B cell (primary cell): Measurements from ENCODE around the gene HMG20A. TPM values are rescaled to one million over a fixed set of nuclear protein-coding genes. Genes with fewer than 3 reads are reported as not detected.

Source experiments
- ATAC-seq: fragments of 200-7000 bp; cut with Tn5 transposase; one replicate; pipeline ENCODE4 v1.10.0; 2021; ENCODE audit warnings: low read depth, mild to moderate bottlenecking, moderate number of reproducible peaks, moderate library complexity
- CTCF ChIA-PET: fragments of 350-600 bp; sonication (Branson Sonifier 250); formaldehyde crosslinking; loops from one replicate; lab custom pipeline; 2021; ENCODE audit warnings: antibody characterized with exemption, inconsistent platforms; lab: Charles Lee
- POLR2A ChIA-PET: fragments of 350-600 bp; sonication (Branson Sonifier 250); formaldehyde crosslinking; loops from one replicate; lab custom pipeline; 2021; ENCODE audit warnings: antibody characterized with exemption; lab: Charles Lee
- DNase-seq: peaks from one replicate; pipeline ENCODE4 v3.0.0; 2013
- H2AFZ ChIP-seq: 2 replicates; pipeline ENCODE4 v1.6.1; 2012; ENCODE audit warnings: mild to moderate bottlenecking, low read depth, low read length; ENCODE audit not compliant: insufficient read depth, poor library complexity, severe bottlenecking
- H3K27ac ChIP-seq, 2 donors: 1 replicate in 1 of 2; 2 replicates in 1 of 2; pipeline ENCODE4 v1.5.1; 2012 to 2013; ENCODE audit warnings: low read length in 2 of 2, mild to moderate bottlenecking in 2 of 2, moderate library complexity in 1 of 2
- H3K27me3 ChIP-seq, 4 experiments: fragments of 200-600 bp in 1 of 4; sonication (generic) in 1 of 4; replicated peaks in 1 of 4; 1 replicate in 2 of 4; 2 replicates in 2 of 4; pipeline versions ENCODE4 v1.6.1 to v1.7.0; 2013 to 2016; ENCODE audit warnings: low read length in 3 of 4, mild to moderate bottlenecking in 2 of 4, mixed read lengths in 1 of 4, moderate library complexity in 1 of 4; ENCODE audit not compliant: insufficient read depth in 4 of 4, control insufficient read depth in 3 of 4; ENCODE audit errors: control extremely low read depth in 1 of 4
- H3K36me3 ChIP-seq, 2 experiments: replicated peaks in 1 of 2; 1 replicate in 1 of 2; 2 replicates in 1 of 2; pipeline versions ENCODE4 v1.6.1 to v1.7.1; 2013; ENCODE audit warnings: low read length in 1 of 2; ENCODE audit not compliant: insufficient read depth in 2 of 2, control insufficient read depth in 1 of 2; ENCODE audit errors: control extremely low read depth in 1 of 2, extremely low read depth in 1 of 2
- H3K4me1 ChIP-seq, 2 donors: fragments of 200-600 bp in 1 of 2; sonication (generic) in 1 of 2; 1 replicate in 1 of 2; 2 replicates in 1 of 2; pipeline versions ENCODE4 v1.5.1 to v1.6.1; 2013 to 2017; ENCODE audit warnings: low read length in 2 of 2; ENCODE audit not compliant: control insufficient read depth in 2 of 2, insufficient read depth in 2 of 2
- H3K4me2 ChIP-seq: replicated peaks from 2 replicates; pipeline ENCODE3; 2012; ENCODE audit warnings: mild to moderate bottlenecking, low read depth, low read length; ENCODE audit not compliant: poor library complexity, severe bottlenecking
- H3K4me3 ChIP-seq, 5 experiments: fragments of 200-600 bp in 1 of 5; sonication (generic) in 1 of 5; 1 replicate in 3 of 5; 2 replicates in 2 of 5; pipeline versions ENCODE4 v1.5.1 to v1.7.0; 2011 to 2016; ENCODE audit warnings: low read length in 4 of 5, mild to moderate bottlenecking in 4 of 5, low read depth in 2 of 5, control low read depth in 1 of 5, moderate library complexity in 1 of 5; ENCODE audit not compliant: insufficient read depth in 1 of 5; ENCODE audit errors: control extremely low read depth in 1 of 5, extremely low read depth in 1 of 5
- H3K79me2 ChIP-seq: fragments of 200-600 bp; sonication (generic); one replicate; pipeline ENCODE4 v1.6.0; 2016; ENCODE audit warnings: low read length; ENCODE audit not compliant: control insufficient read depth, insufficient read depth
- H3K9ac ChIP-seq: fragments of 200-600 bp; sonication (generic); 2 replicates; pipeline ENCODE4 v1.6.1; 2017; ENCODE audit warnings: mild to moderate bottlenecking, low read length, moderate library complexity
- H3K9me3 ChIP-seq, 3 donors: one replicate each; pipeline versions ENCODE4 v1.6.1 to v1.7.1; 2013; ENCODE audit warnings: low read length in 2 of 3; ENCODE audit not compliant: control insufficient read depth in 2 of 3, insufficient read depth in 1 of 3; ENCODE audit errors: control extremely low read depth in 1 of 3
- H4K20me1 ChIP-seq: 2 replicates; pipeline ENCODE4 v1.6.0; 2012; ENCODE audit warnings: mild to moderate bottlenecking, low read length; ENCODE audit not compliant: insufficient read depth, control insufficient read depth, poor library complexity, severe bottlenecking
- H3K27ac Mint-ChIP-seq: one replicate; pipeline ENCODE4 v1.8.0; 2021; ENCODE audit warnings: mixed read lengths
- H3K27me3 Mint-ChIP-seq: one replicate; pipeline ENCODE4 v1.8.0; 2021; ENCODE audit warnings: mixed read lengths
- H3K4me1 Mint-ChIP-seq: one replicate; pipeline ENCODE4 v1.8.0; 2021; ENCODE audit warnings: mixed read lengths
- H3K4me3 Mint-ChIP-seq: one replicate; pipeline ENCODE4 v1.8.0; 2021; ENCODE audit warnings: mixed read lengths
- H3K9me3 Mint-ChIP-seq: one replicate; pipeline ENCODE4 v1.8.0; 2022; ENCODE audit warnings: mixed read lengths; ENCODE audit not compliant: insufficient read depth
- EZH2 ChIP-seq: IDR thresholded peaks from 2 replicates; pipeline ENCODE4 v1.6.1; 2012; ENCODE audit warnings: borderline replicate concordance, low read depth, mild to moderate bottlenecking, moderate library complexity, low read length; ENCODE audit not compliant: insufficient read depth, poor library complexity, severe bottlenecking
- WGBS: methylation state at CpG from one replicate; pipeline ENCODE4 v1.1.5; 2013; ENCODE audit warnings: missing lambda C conversion rate; ENCODE audit not compliant: insufficient coverage; 5-methylcytosine and 5-hydroxymethylcytosine counted together
- intact Hi-C: fragments of 100-400 bp; cut with micrococcal nuclease; formaldehyde crosslinking; loops from one replicate; pipeline ENCODE4 v1.10.0; 2022
- polyA plus RNA-seq: library from polyadenylated mRNA; depleted of rRNA; stranded (reverse); fragments of >200 nt; gene quantifications from 2 replicates; pipeline ENCODE4 v1.2.3, GENCODE V29; 2012
- total RNA-seq, 2 donors: library from RNA; stranded (reverse); fragments of 120-200 nt in 1 of 2; gene quantifications; 1 replicate in 1 of 2; 2 replicates in 1 of 2; pipeline versions ENCODE4 v1.2.3 to v1.2.4, GENCODE V29; 2013 to 2022
- TF ChIP-seq, protein P1 (sequence below): fragments of 200-600 bp; IDR thresholded peaks from one replicate; pipeline ENCODE4 v1.8.0; 2022; ENCODE audit warnings: antibody characterized with exemption, mild to moderate bottlenecking

The HMG20A gene
- total and polyA plus RNA-seq, 2 donors (not counting 1 experiment from before 2014, with no cell fraction given): 26.1 to 63.5 TPM

DNA sequence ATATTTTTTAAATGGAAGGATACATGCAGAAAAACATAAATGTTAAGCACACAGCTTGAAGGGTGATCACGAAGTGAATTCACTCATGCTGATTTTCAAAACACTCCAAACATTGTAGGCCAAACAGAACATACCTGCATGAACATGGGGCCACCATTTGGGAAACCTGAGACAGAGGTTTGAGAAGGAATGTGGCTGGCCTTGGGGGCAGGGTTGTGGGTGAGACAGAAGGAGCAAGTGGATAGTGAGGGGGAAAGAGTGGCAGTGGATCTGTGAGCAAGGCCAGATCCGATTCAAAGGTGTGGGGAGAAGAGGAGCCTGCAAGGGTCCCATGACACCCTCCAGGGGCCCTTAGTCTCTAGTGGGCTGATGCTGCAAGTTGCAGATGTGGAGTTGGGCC, 94.9 kb downstream of the HMG20A start:
- 80% methylated on average over 1 of the region's 2 CpGs for WGBS
- H3K27me3 Mint-ChIP-seq: no peaks in the 10 kb centered on the region
- Histone ChIP-seq H3K4me3 (no peak overlapping the region), H3K9ac (no peak overlapping the region), H3K79me2 (no peaks in the 10 kb centered on the region), H3K4me1 (no peaks in the 10 kb centered on the region), H3K27ac (no peak overlapping the region), H3K27me3 (no peaks in the 10 kb centered on the region), H3K9me3 (peaks cover 0 to 3% (median 0%) of the 10 kb centered on the region in 3 donors), H3K36me3 (no peaks in the 10 kb centered on the region), H2AFZ (no peak overlapping the region), H4K20me1 (no peaks in the 10 kb centered on the region), H3K4me2 (no peak overlapping the region)
- ATAC-seq (no peak), DNase-seq (no peak)
- H3K27ac Mint-ChIP-seq: no peak overlapping the region
- POLR2A ChIA-PET: no interaction called here
- TF ChIP-seq, protein P1, sequence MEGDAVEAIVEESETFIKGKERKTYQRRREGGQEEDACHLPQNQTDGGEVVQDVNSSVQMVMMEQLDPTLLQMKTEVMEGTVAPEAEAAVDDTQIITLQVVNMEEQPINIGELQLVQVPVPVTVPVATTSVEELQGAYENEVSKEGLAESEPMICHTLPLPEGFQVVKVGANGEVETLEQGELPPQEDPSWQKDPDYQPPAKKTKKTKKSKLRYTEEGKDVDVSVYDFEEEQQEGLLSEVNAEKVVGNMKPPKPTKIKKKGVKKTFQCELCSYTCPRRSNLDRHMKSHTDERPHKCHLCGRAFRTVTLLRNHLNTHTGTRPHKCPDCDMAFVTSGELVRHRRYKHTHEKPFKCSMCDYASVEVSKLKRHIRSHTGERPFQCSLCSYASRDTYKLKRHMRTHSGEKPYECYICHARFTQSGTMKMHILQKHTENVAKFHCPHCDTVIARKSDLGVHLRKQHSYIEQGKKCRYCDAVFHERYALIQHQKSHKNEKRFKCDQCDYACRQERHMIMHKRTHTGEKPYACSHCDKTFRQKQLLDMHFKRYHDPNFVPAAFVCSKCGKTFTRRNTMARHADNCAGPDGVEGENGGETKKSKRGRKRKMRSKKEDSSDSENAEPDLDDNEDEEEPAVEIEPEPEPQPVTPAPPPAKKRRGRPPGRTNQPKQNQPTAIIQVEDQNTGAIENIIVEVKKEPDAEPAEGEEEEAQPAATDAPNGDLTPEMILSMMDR: no peak
- TF ChIP-seq EZH2: no peak
- no peaks in the 10 kb centered on the region for H3K4me1 Mint-ChIP-seq
- no peaks in the 10 kb centered on the region for H3K9me3 Mint-ChIP-seq
- CTCF ChIA-PET: no interaction called here
- intact Hi-C loops: no loop called here
- no peak overlapping the region for H3K4me3 Mint-ChIP-seq

- Mint-ChIP-seq H3K9me3 (no peaks in the 10 kb centered on the region), H3K4me1 (no peaks in the 10 kb centered on the region)
- 97% methylated on average over 6 of the region's 7 CpGs for WGBS
These were observed 95.4 kb downstream of the HMG20A start for GRCh38 chr15:77516076-77516475.

More at GRCh38 chr15:77516076-77516475, 95.4 kb downstream of the HMG20A start:
- POLR2A ChIA-PET: no interaction called here
- Histone ChIP-seq H2AFZ (no peak overlapping the region), H3K36me3 (no peaks in the 10 kb centered on the region), H3K4me3 (no peak overlapping the region), H4K20me1 (no peaks in the 10 kb centered on the region), H3K27ac (no peak overlapping the region), H3K9ac (no peak overlapping the region), H3K4me2 (no peak overlapping the region), H3K4me1 (no peaks in the 10 kb centered on the region), H3K9me3 (peaks cover 0 to 3% (median 0%) of the 10 kb centered on the region in 3 donors), H3K27me3 (no peaks in the 10 kb centered on the region), H3K79me2 (no peaks in the 10 kb centered on the region)
- DNase-seq: no peak
- no peaks in the 10 kb centered on the region for H3K27me3 Mint-ChIP-seq
- H3K27ac Mint-ChIP-seq: no peak overlapping the region
- H3K4me3 Mint-ChIP-seq: no peak overlapping the region
- CTCF ChIA-PET: no interaction called here
- TF ChIP-seq EZH2: no peak
- TF ChIP-seq, protein P1: no peak
- ATAC-seq: no peak
- intact Hi-C loops: no loop called here
